Heart right ventricle (tissue), 16 donors: ENCODE data around the gene CARD19. TPM values are rescaled to one million over a fixed set of nuclear protein-coding genes. Genes with fewer than 3 reads are reported as not detected.

Experiments
- ATAC-seq, 8 donors: fragments of 200-7000 bp; cut with Tn5 transposase; one replicate each; pipeline ENCODE4 v1.9.1; 2020; ENCODE audit warnings: mild to moderate bottlenecking in 8 of 8, moderate library complexity in 8 of 8, moderate number of reproducible peaks in 1 of 8
- DNase-seq, 2 donors: peaks; one replicate each; pipeline ENCODE4 v3.0.0-alpha.2; 2020
- H3K27ac ChIP-seq, 10 donors: fragments of 200-600 bp; sonication (generic) in 2 of 10; one replicate each; pipeline versions ENCODE4 v1.5.0 to v1.8.0; 2020 to 2022; ENCODE audit warnings: mild to moderate bottlenecking in 3 of 10
- H3K27me3 ChIP-seq, 7 donors: fragments of 200-600 bp; one replicate each; pipeline ENCODE4 v1.8.0; 2021 to 2022; ENCODE audit warnings: mild to moderate bottlenecking in 2 of 7
- H3K36me3 ChIP-seq, 9 donors: fragments of 200-600 bp; sonication (generic) in 1 of 9; one replicate each; pipeline versions ENCODE4 v1.5.0 to v1.8.0; 2020 to 2022; ENCODE audit warnings: mild to moderate bottlenecking in 2 of 9
- H3K4me1 ChIP-seq, 9 donors: fragments of 200-600 bp; sonication (generic) in 1 of 9; one replicate each; pipeline versions ENCODE4 v1.5.0 to v1.8.0; 2020 to 2022; ENCODE audit warnings: mild to moderate bottlenecking in 4 of 9
- H3K4me3 ChIP-seq, 10 donors: fragments of 200-600 bp; sonication (generic) in 2 of 10; one replicate each; pipeline versions ENCODE4 v1.5.0 to v1.8.0; 2020 to 2022; ENCODE audit warnings: mild to moderate bottlenecking in 7 of 10, moderate library complexity in 2 of 10
- H3K9me3 ChIP-seq, 11 donors: fragments of 200-600 bp in 10 of 11; sonication (generic) in 2 of 11; one replicate each; pipeline versions ENCODE4 v1.5.0 to v1.8.0; 2013 to 2022; ENCODE audit warnings: mild to moderate bottlenecking in 2 of 11, control low read depth in 1 of 11, moderate library complexity in 1 of 11
- CTCF ChIP-seq, 9 donors: fragments of 200-600 bp; sonication (generic) in 2 of 9; IDR thresholded peaks; one replicate each; pipeline versions ENCODE4 v1.5.0 to v1.8.0; 2021 to 2022; ENCODE audit warnings: antibody characterized with exemption in 9 of 9, mild to moderate bottlenecking in 5 of 9, moderate library complexity in 1 of 9
- WGBS, 2 donors: extraction: QIAGEN DNeasy Blood & Tissue Kit; methylation state at CpG; one replicate each; pipeline ENCODE4 v1.1.7; 2013; ENCODE audit warnings: inconsistent platforms in 1 of 2; 5-methylcytosine and 5-hydroxymethylcytosine counted together
- intact Hi-C, 10 donors: fragments of 100-400 bp; cut with DNase I; formaldehyde crosslinking; loops; one replicate each; pipeline versions ENCODE4 v1.11.1 to v1.14.2; 2022
- polyA plus RNA-seq, 2 donors: library from polyadenylated mRNA; stranded (reverse); fragments of 200-250 nt; gene quantifications; one replicate each; pipeline ENCODE4 v1.2.3, GENCODE V29; 2013
- total RNA-seq, 10 donors: library from RNA; stranded (reverse); fragmentation: NEBNext Ultra II Directional in 3 of 10; extraction: Animal tissue kit (Norgen Biotek cat#: 25700) in 3 of 10; gene quantifications; one replicate each; pipeline versions ENCODE4 v1.2.1 to v1.2.4, GENCODE V29; 2021 to 2023
- donor health status: Arrhythmogenic right ventricular cardiomyopathy.
- donor health status: ischemic (EF 13 %, LVEDD 7.1; RV severe dilation, severe dysfunction).
- donor health status: healthy with polysubstance abuse.
- donor health status: DM: no; HTN: yes; CAD: no.
- donor health status: DM: no; HTN: no; CAD: no.
- donor health status: ischemic (EF 25% LVEDD 6.9; RV normal size, moderate dysfunction).
- donor health status: ischemic (EF 25% LVEDD 5.7; RV mildly dilated, moderate dysfunction).
- donor health status: healthy.
- donor health status: DM: yes; HTN: yes; CAD: no.
- donor health status: Ischemic cardiomyopathy.
- donor health status: ischemic (EF 35%, LVEDD 5.7; RV mildly dilated, moderate dysfunction).
- donor health status: nonischemic (EF 11% LVEDD 7.7; RV severe dilation, severe dysfunction).
- donor health status: DM: yes; HTN: yes; CAD: no.
- donor health status: PGD.
- donor health status: ischemic (EF 29% LVEDD 5.4; RV normal size, mild dysfunction).
- donor health status: nonischemic (EF 23%, LVEDD 6.1; RV moderate dilation, normal function).

Gene CARD19
- total and polyA plus RNA-seq, 12 donors, result 22.3 to 47.3 (median 26.1) TPM

GRCh38 chr9:93128715-93129224, 32.8 kb downstream of the CARD19 start:
- DNase-seq, result no peak
- intact Hi-C loops, result no loop called here
- peaks cover 45 to 91% (median 74%) of the 10 kb centered on the region in 9 donors for H3K4me1 ChIP-seq
- H3K4me3 ChIP-seq, result peak overlapping the region in 1 of 10 donors; percentile 12
- no peaks in the 10 kb centered on the region for H3K27me3 ChIP-seq
- peak overlapping the region in 7 of 10 donors; percentile 17 to 99 (median 84) for H3K27ac ChIP-seq
- H3K9me3 ChIP-seq, result no peaks in the 10 kb centered on the region
- WGBS, 2 donors, result 90 to 95% methylated on average over 10 of the region's 10 CpGs
- H3K36me3 ChIP-seq, result peaks cover 0 to 44% (median 13%) of the 10 kb centered on the region in 9 donors
- no peak for ATAC-seq
- no peak for TF ChIP-seq CTCF (IDR thresholded peaks at IDR 0.05)

GRCh38 chr9:93129286-93129685, 33.3 kb downstream of the CARD19 start:
- H3K4me1 ChIP-seq, result peaks cover 45 to 91% (median 74%) of the 10 kb centered on the region in 9 donors
- WGBS, 2 donors, result 46 to 52% methylated on average over 8 of the region's 8 CpGs
- H3K9me3 ChIP-seq, result no peaks in the 10 kb centered on the region
- ATAC-seq (no peak), DNase-seq (no peak)
- intact Hi-C loops, result no loop called here
- no peak for TF ChIP-seq CTCF (IDR thresholded peaks at IDR 0.05)
- H3K27me3 ChIP-seq, result no peaks in the 10 kb centered on the region
- H3K27ac ChIP-seq, result peak overlapping the region in 9 of 10 donors; percentile 27 to 99 (median 80)
- peak overlapping the region in 1 of 10 donors; percentile 12 for H3K4me3 ChIP-seq
- H3K36me3 ChIP-seq, result peaks cover 0 to 38% (median 8%) of the 10 kb centered on the region in 9 donors

- intact Hi-C loops, result loop anchor here in 2 of 10 donors (10.0 kb wide), 1 partner anchor 325 kb away; the partner anchor contains the start of genes FAM120A (in 2 of the 2) and FAM120AOS (in 2 of the 2)
- DNase-seq (peak in 1 of 2 donors; percentile 59), ATAC-seq (peak in 4 of 8 donors; percentile 15 to 63 (median 24))
- H3K36me3 ChIP-seq, result peaks cover 0 to 32% (median 3%) of the 10 kb centered on the region in 9 donors
- no peak overlapping the region for H3K4me3 ChIP-seq
- no peaks in the 10 kb centered on the region for H3K9me3 ChIP-seq
- 68 to 86% methylated on average over 11 of the region's 11 CpGs for WGBS, 2 donors
- TF ChIP-seq CTCF (IDR thresholded peaks at IDR 0.05), result no peak
- H3K27me3 ChIP-seq, result no peaks in the 10 kb centered on the region
- H3K4me1 ChIP-seq, result peaks cover 45 to 92% (median 77%) of the 10 kb centered on the region in 9 donors
- H3K27ac ChIP-seq, result peak overlapping the region in 9 of 10 donors; percentile 36 to 99 (median 84)
These were observed 33.9 kb downstream of the CARD19 start for GRCh38 chr9:93129691-93130500.

- DNase-seq (peak in 1 of 2 donors; percentile 54), ATAC-seq (peak in 2 of 8 donors; percentile 1 to 25)
- no peaks in the 10 kb centered on the region for H3K27me3 ChIP-seq
- H3K4me1 ChIP-seq, result peaks cover 45 to 90% (median 82%) of the 10 kb centered on the region in 9 donors
- peak overlapping the region in 9 of 10 donors; percentile 49 to 99 (median 84) for H3K27ac ChIP-seq
- peaks cover 0 to 22% (median 0%) of the 10 kb centered on the region in 9 donors for H3K36me3 ChIP-seq
- intact Hi-C loops, result loop anchor here in 2 of 10 donors (10.0 kb wide), 1 partner anchor 324 kb away; the partner anchor contains the start of genes FAM120A (in 2 of the 2) and FAM120AOS (in 2 of the 2)
- peak in 1 of 9 donors; percentile 28 for TF ChIP-seq CTCF (IDR thresholded peaks at IDR 0.05)
- H3K9me3 ChIP-seq, result no peaks in the 10 kb centered on the region
- WGBS, 2 donors, result 53 to 73% methylated on average over 15 of the region's 15 CpGs
- peak overlapping the region in 6 of 10 donors; percentile 14 to 97 (median 51) for H3K4me3 ChIP-seq
These were observed 35.0 kb downstream of the CARD19 start for GRCh38 chr9:93130861-93131481.
